ENCODE results near the gene UNC13D. TPM values are rescaled to one million over a fixed set of nuclear protein-coding genes. Genes with fewer than 3 reads are reported as not detected.

Gene UNC13D
- total and polyA plus RNA-seq, 9 of the 15 experiments (the other 6 are each of a cell fraction or from before 2014, with no cell fraction given), result 0.86 to 244 (median 69.2) TPM

GRCh38 chr17:75845933-75846691, 1.9 kb upstream of the UNC13D start:
- peak; percentile 28; the same call in 1 of the 2 replicates for TF ChIP-seq RBFOX2 (IDR thresholded peaks at IDR 0.05; ENCODE audit: low read depth, low read length)
- no peak for TF ChIP-seq ZNF184 (CRISPR knock-in tag; IDR thresholded peaks at IDR 0.05)
- TF ChIP-seq CBFB (CRISPR knock-in tag; IDR thresholded peaks at IDR 0.05), result 0 out of 2 replicates have a peak, but pooled peaks have one; percentile 57
- TF ChIP-seq POLR2G (IDR thresholded peaks at IDR 0.05; ENCODE audit: low read depth, low read length), result peak; percentile 42
- TF ChIP-seq KDM4B (IDR thresholded peaks at IDR 0.05; ENCODE audit: borderline replicate concordance in 2 of 2, low read depth in 1 of 2), result 0 out of 4 replicates have a peak, but pooled peaks of 1 of the 2 experiments have one; percentile 34
- peak overlapping the region; percentile 88 to 95 for H3K9ac ChIP-seq (ENCODE audit: insufficient read depth in 1 of 2, low read depth in 2 of 2, low read length in 2 of 2)
- H3K9me3 ChIP-seq (replicated peaks; ENCODE audit: control insufficient read depth, insufficient read depth, low read depth, low read length), result no peaks in the 10 kb centered on the region
- peak overlapping the region; percentile 95 for H3K27ac ChIP-seq (ENCODE audit: extremely low read depth, low read depth, low read length)
- H3K4me2 ChIP-seq (ENCODE audit: insufficient read depth, low read length), result peak overlapping the region; percentile 99
- 76% methylated on average over 12 of the region's 22 CpGs for WGBS (ENCODE audit: insufficient coverage, low coverage, missing lambda C conversion rate)
- POLR2A ChIA-PET, result interaction anchor here (0.6 to 8.5 kb wide), 17 partner anchors 9 to 555 kb away, joined by 3 to 145 read pairs (median 4); partner anchors contain the start of genes TRIM65 and WBP2
- peaks cover 43% of the 10 kb centered on the region for H3K79me2 ChIP-seq (ENCODE audit: control insufficient read depth, insufficient read depth, low read length)
- no peak for FAIRE-seq
- H2AFZ ChIP-seq (ENCODE audit: low read depth, low read length), result peak overlapping the region; percentile 38
- intact Hi-C loops (cut with micrococcal nuclease) (loop anchor here (5.0 kb wide), 2 partner anchors 69 to 84 kb away; a partner anchor contains a TSS), in situ Hi-C loops (cut with MboI) (no loop called here)
- TSS peak; percentile 13 for BruUV-seq (replicated peaks)
- CTCF ChIA-PET (ENCODE audit: low intra/inter-chr PET ratio), result no interaction called here
- no peak overlapping the region for H3K4me3 ChIP-seq
- H3K4me1 ChIP-seq (replicated peaks in 1 of 2; ENCODE audit: control insufficient read depth in 2 of 2, insufficient read depth in 2 of 2, low read length in 2 of 2), result peaks cover 39 to 84% of the 10 kb centered on the region in 2 experiments
- no peaks in the 10 kb centered on the region for H4K20me1 ChIP-seq (replicated peaks; ENCODE audit: control insufficient read depth, insufficient read depth, low read length)
- DNase-seq (ENCODE audit: extremely low read depth in 1 of 4, low spot score in 3 of 4), result peak in 1 of 4 experiments; percentile 16
- peaks cover 62% of the 10 kb centered on the region for H3K36me3 ChIP-seq (ENCODE audit: control insufficient read depth, insufficient read depth, low read length)
- no peak for ATAC-seq
- no peaks in the 10 kb centered on the region for H3K9me1 ChIP-seq (ENCODE audit: control insufficient read depth, insufficient read depth, low read length)
- no peaks in the 10 kb centered on the region for H3K27me3 ChIP-seq (ENCODE audit: control insufficient read depth in 2 of 2, insufficient read depth in 2 of 2, low read length in 2 of 2)
